ENCODE results near the gene THADA.
A peak's percentile ranks its signal among the peaks of the same experiment; 100 is the strongest.

The THADA gene

DNA sequence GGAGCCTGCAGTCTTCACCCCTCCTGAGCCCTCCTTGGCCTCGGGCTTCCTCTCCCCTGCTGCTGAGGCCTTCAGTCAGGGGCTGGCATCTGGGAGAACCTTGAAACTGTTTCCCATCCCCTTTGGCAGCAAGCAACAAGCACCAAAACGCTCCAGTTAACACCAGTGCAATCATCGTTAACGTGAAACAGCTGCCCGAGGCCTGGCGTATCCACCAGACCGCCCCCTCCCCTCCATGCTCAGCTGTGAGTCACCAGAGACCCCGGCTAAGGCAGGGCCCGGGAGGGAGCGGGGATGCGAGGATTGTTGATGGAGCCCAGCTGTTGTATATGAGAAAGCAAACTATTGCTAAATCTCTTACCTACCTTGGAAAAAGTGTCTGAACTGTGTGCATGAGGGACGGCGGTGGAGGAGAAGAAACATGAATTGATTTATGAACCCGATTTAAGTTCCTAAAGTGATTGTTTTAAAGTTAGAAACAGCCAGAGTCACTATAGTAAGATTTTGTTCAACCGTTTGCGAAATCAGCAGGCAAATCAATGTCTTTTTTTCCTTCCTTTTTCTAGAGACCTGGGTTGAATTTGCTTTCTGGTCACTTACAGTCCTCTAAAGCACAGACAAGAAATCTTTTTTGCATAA, 374.6 kb downstream of the THADA start:
- H3K36me3 ChIP-seq (replicated peaks; ENCODE audit: low read depth, low read length) = peaks cover 28% of the 10 kb centered on the region
- peak overlapping the region; percentile 79 for H3K4me3 ChIP-seq (ENCODE audit: low read length)
- TF ChIP-seq, protein P1, sequence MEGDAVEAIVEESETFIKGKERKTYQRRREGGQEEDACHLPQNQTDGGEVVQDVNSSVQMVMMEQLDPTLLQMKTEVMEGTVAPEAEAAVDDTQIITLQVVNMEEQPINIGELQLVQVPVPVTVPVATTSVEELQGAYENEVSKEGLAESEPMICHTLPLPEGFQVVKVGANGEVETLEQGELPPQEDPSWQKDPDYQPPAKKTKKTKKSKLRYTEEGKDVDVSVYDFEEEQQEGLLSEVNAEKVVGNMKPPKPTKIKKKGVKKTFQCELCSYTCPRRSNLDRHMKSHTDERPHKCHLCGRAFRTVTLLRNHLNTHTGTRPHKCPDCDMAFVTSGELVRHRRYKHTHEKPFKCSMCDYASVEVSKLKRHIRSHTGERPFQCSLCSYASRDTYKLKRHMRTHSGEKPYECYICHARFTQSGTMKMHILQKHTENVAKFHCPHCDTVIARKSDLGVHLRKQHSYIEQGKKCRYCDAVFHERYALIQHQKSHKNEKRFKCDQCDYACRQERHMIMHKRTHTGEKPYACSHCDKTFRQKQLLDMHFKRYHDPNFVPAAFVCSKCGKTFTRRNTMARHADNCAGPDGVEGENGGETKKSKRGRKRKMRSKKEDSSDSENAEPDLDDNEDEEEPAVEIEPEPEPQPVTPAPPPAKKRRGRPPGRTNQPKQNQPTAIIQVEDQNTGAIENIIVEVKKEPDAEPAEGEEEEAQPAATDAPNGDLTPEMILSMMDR (IDR thresholded peaks at IDR 0.05; ENCODE audit: low read depth, low read length) = no peak
- H3K27ac ChIP-seq (ENCODE audit: low read length) = peak overlapping the region; percentile 92
- no peaks in the 10 kb centered on the region for H3K27me3 ChIP-seq (ENCODE audit: low read depth, low read length)
- peak overlapping the region; percentile 97 for H3K4me2 ChIP-seq (ENCODE audit: low read length)
- no peaks in the 10 kb centered on the region for H3K9me3 ChIP-seq (ENCODE audit: insufficient read depth, low read length)
- peaks cover 28% of the 10 kb centered on the region for H4K20me1 ChIP-seq (ENCODE audit: insufficient read depth, low read length)
- H3K4me1 ChIP-seq (ENCODE audit: low read length) = peaks cover 69% of the 10 kb centered on the region
- no peak overlapping the region for H2AFZ ChIP-seq (ENCODE audit: low read depth, low read length)
- H3K9ac ChIP-seq (ENCODE audit: low read length) = peak overlapping the region; percentile 85
- H3K79me2 ChIP-seq (ENCODE audit: low read length) = peaks cover 69% of the 10 kb centered on the region

DNA sequence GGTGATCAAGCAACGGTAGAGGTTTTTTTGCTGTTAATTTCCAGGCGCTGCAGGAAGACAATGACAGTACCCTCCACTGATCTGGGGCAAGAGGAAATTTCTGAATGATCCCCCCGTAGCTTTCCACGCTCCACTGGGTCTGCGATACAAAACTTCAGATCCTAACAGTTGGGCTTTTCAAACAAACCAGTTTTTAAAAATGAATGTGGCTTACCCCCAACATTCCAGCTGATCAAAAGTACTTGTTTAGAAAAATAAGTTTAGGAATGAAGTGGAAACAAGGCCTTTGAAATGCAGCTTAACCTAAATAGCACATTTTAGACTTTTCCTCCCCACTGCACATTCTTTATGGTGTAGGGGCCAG, 375.1 kb downstream of the THADA start:
- H3K27me3 ChIP-seq (ENCODE audit: low read depth, low read length) = no peaks in the 10 kb centered on the region
- peak overlapping the region; percentile 97 for H3K4me2 ChIP-seq (ENCODE audit: low read length)
- peaks cover 69% of the 10 kb centered on the region for H3K4me1 ChIP-seq (ENCODE audit: low read length)
- no peak overlapping the region for H2AFZ ChIP-seq (ENCODE audit: low read depth, low read length)
- peaks cover 28% of the 10 kb centered on the region for H3K36me3 ChIP-seq (replicated peaks; ENCODE audit: low read depth, low read length)
- no peaks in the 10 kb centered on the region for H3K9me3 ChIP-seq (ENCODE audit: insufficient read depth, low read length)
- peaks cover 28% of the 10 kb centered on the region for H4K20me1 ChIP-seq (ENCODE audit: insufficient read depth, low read length)
- H3K4me3 ChIP-seq (ENCODE audit: low read length) = peak overlapping the region; percentile 79
- H3K79me2 ChIP-seq (ENCODE audit: low read length) = peaks cover 64% of the 10 kb centered on the region
- H3K9ac ChIP-seq (ENCODE audit: low read length) = peak overlapping the region; percentile 85
- no peak for TF ChIP-seq EZH2phosphoT487 (IDR thresholded peaks at IDR 0.05; ENCODE audit: low read depth)
- TF ChIP-seq, protein P1 (IDR thresholded peaks at IDR 0.05; ENCODE audit: low read depth, low read length) = no peak
- peak overlapping the region; percentile 92 for H3K27ac ChIP-seq (ENCODE audit: low read length)

DNA sequence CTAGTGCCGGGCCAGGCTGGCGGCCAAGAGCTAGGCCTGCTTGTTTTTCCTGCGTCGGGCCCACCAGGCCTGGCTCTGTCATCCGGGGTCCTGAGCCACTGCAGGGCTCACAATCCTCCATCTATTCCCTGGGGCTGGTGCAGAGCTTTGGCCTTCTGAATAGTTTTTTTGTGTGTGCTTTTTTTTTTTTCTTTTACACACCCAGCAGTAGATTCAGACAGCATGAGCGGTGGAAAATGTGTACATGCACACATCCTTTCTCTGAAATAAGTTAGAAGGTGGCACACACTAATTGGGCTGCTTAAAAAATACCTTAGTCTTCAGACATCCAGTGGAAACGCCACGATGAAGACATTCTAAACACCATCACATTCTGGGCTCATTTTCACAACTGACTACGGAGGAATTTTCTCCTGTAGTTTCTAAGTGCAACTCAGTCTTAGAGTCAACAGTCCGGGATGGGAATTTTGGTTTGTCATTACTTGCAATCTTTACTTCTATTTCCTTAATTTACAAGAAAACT, 375.5 kb downstream of the THADA start:
- Histone ChIP-seq H3K4me3 (ENCODE audit: low read length) (peak overlapping the region; percentile 79), H3K27me3 (ENCODE audit: low read depth, low read length) (no peaks in the 10 kb centered on the region), H3K4me2 (ENCODE audit: low read length) (peak overlapping the region; percentile 97), H3K27ac (ENCODE audit: low read length) (peak overlapping the region; percentile 92), H2AFZ (ENCODE audit: low read depth, low read length) (peak overlapping the region; percentile 84; the same call in 1 of the 2 replicates), H4K20me1 (ENCODE audit: insufficient read depth, low read length) (peaks cover 28% of the 10 kb centered on the region), H3K9me3 (ENCODE audit: insufficient read depth, low read length) (no peaks in the 10 kb centered on the region), H3K79me2 (ENCODE audit: low read length) (peaks cover 59% of the 10 kb centered on the region), H3K4me1 (ENCODE audit: low read length) (peaks cover 69% of the 10 kb centered on the region), H3K36me3 (replicated peaks; ENCODE audit: low read depth, low read length) (peaks cover 26% of the 10 kb centered on the region), H3K9ac (ENCODE audit: low read length) (peak overlapping the region; percentile 85)
- TF ChIP-seq, protein P1 (IDR thresholded peaks at IDR 0.05; ENCODE audit: low read depth, low read length) = no peak
- no peak for TF ChIP-seq EZH2phosphoT487 (IDR thresholded peaks at IDR 0.05; ENCODE audit: low read depth)

DNA sequence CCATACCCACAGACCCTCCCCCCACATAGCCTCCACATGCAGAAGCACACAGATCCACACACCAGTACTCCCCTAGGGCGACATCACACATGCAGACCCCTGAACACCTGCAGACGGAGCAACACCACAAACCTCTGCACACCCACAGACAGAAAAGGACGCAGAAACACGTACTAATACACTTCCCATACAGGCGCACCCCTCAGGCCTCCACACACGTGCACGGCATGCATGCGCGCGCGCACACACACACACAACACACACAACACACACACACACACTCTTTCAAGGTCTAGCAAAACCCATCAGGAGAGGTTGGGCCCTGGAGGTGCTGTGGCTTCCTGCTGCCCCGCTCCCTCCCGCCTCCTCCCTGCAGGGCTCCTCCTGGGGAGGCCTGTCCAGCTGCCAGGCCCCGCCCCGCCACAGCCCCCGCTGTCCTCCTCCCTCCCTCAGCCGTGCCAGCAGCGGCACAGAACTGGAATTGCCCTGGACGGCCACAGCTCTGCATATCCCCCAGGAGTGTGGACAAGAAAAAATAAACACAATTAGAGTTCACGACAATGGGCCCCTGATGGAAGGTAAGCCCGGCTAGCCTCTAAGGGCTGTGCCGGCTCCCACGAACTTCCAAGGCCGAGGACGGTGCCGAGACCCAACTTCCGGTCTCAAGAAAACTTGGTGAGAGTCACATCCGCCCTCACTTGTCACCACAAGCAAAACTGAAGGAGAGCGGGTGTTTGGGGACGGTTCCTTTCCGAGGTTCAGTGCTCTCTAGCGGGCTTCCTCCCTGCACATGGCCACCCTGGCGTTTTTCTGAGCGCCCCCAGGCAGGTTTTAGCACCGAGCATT, 376.2 kb downstream of the THADA start:
- Histone ChIP-seq H4K20me1 (ENCODE audit: insufficient read depth, low read length) (peaks cover 24% of the 10 kb centered on the region), H3K9ac (ENCODE audit: low read length) (peak overlapping the region; percentile 85), H3K4me2 (ENCODE audit: low read length) (peak overlapping the region; percentile 97), H3K36me3 (replicated peaks; ENCODE audit: low read depth, low read length) (peaks cover 20% of the 10 kb centered on the region), H2AFZ (ENCODE audit: low read depth, low read length) (peak overlapping the region; percentile 84), H3K4me3 (ENCODE audit: low read length) (peak overlapping the region; percentile 79), H3K9me3 (ENCODE audit: insufficient read depth, low read length) (no peaks in the 10 kb centered on the region), H3K27ac (ENCODE audit: low read length) (peak overlapping the region; percentile 92), H3K4me1 (ENCODE audit: low read length) (peaks cover 65% of the 10 kb centered on the region), H3K27me3 (ENCODE audit: low read depth, low read length) (no peaks in the 10 kb centered on the region), H3K79me2 (ENCODE audit: low read length) (peaks cover 52% of the 10 kb centered on the region)
- TF ChIP-seq, protein P1 (IDR thresholded peaks at IDR 0.05; ENCODE audit: low read depth, low read length) = peak; percentile 27; the same call in 1 of the 2 replicates
- TF ChIP-seq EZH2phosphoT487 (IDR thresholded peaks at IDR 0.05; ENCODE audit: low read depth) = no peak
